OCI-LY1 (cell line): ENCODE data around the gene BTBD2.

Source experiments
- H2AFZ ChIP-seq: fragments of 200-600 bp; sonication (generic), shearing (Covaris generic); 2 replicates; pipeline ENCODE4 v1.6.0; 2014; ENCODE audit warnings: antibody characterized with exemption, mild to moderate bottlenecking, low read length
- H3F3A ChIP-seq: fragments of 200-600 bp; sonication (generic), shearing (Covaris generic); 2 replicates; pipeline ENCODE4 v1.6.0; 2014; ENCODE audit warnings: mild to moderate bottlenecking, antibody characterized with exemption, low read length, moderate library complexity; ENCODE audit not compliant: insufficient read depth
- H3K27ac ChIP-seq: fragments of 200-600 bp; sonication (generic); 2 replicates; pipeline ENCODE4 v1.5.1; 2014; ENCODE audit warnings: low read length, mixed run types, mild to moderate bottlenecking, low read depth; ENCODE audit not compliant: poor library complexity, severe bottlenecking
- H3K27me3 ChIP-seq: fragments of 200-600 bp; sonication (generic); 2 replicates; pipeline ENCODE4 v1.6.0; 2014; ENCODE audit warnings: antibody characterized with exemption, mild to moderate bottlenecking, low read length, moderate library complexity; ENCODE audit not compliant: insufficient read depth
- H3K36me3 ChIP-seq: fragments of 200-600 bp; sonication (generic); 2 replicates; pipeline ENCODE4 v1.6.1; 2014; ENCODE audit warnings: mild to moderate bottlenecking, antibody characterized with exemption, low read length, moderate library complexity, mixed read lengths; ENCODE audit not compliant: insufficient read depth
- H3K4me1 ChIP-seq: fragments of 200-600 bp; sonication (generic); 2 replicates; pipeline ENCODE4 v1.5.1; 2014; ENCODE audit warnings: mild to moderate bottlenecking, low read length, moderate library complexity; ENCODE audit not compliant: insufficient read depth, severe bottlenecking
- H3K4me2 ChIP-seq: fragments of 200-600 bp; sonication (generic), shearing (Covaris generic); 2 replicates; pipeline ENCODE4 v1.6.1; 2014; ENCODE audit warnings: low read length
- H3K4me3 ChIP-seq: fragments of 200-600 bp; sonication (generic); 2 replicates; pipeline ENCODE4 v1.5.1; 2014; ENCODE audit warnings: low read length, low read depth, mild to moderate bottlenecking, mixed read lengths; ENCODE audit not compliant: poor library complexity, severe bottlenecking
- H3K79me2 ChIP-seq: fragments of 200-600 bp; shearing (Covaris generic); 2 replicates; pipeline ENCODE4 v1.6.1; 2016; ENCODE audit warnings: mixed run types, low read length, mixed read lengths; ENCODE audit not compliant: insufficient read depth
- H3K9ac ChIP-seq: fragments of 200-600 bp; sonication (generic), shearing (Covaris generic); 2 replicates; pipeline ENCODE4 v1.6.1; 2014; ENCODE audit warnings: mild to moderate bottlenecking, low read length, mixed read lengths
- H3K9me2 ChIP-seq: fragments of 200-600 bp; sonication (generic), shearing (Covaris generic); 2 replicates; pipeline ENCODE4 v1.6.1; 2014; ENCODE audit warnings: low read depth, mild to moderate bottlenecking, low read length, mixed read lengths
- H3K9me3 ChIP-seq: fragments of 200-600 bp; shearing (Covaris generic); 2 replicates; pipeline ENCODE4 v1.6.1; 2014; ENCODE audit warnings: low read length, mixed read lengths
- H4K20me1 ChIP-seq: fragments of 200-600 bp; sonication (generic), shearing (Covaris generic); 2 replicates; pipeline ENCODE4 v1.6.0; 2016; ENCODE audit warnings: mild to moderate bottlenecking, low read length; ENCODE audit not compliant: insufficient read depth
- EZH2 ChIP-seq: fragments of 200-600 bp; sonication (generic), shearing (Covaris generic); IDR thresholded peaks from 2 replicates; pipeline ENCODE4 v1.8.0; 2017; ENCODE audit warnings: borderline replicate concordance, mixed run types, mild to moderate bottlenecking, antibody characterized with exemption, low read length, moderate library complexity, mixed read lengths
- TF ChIP-seq, protein P1 (sequence below): fragments of 200-600 bp; sonication (generic), shearing (Covaris generic); IDR thresholded peaks from 2 replicates; pipeline ENCODE4 v1.5.1; 2017; ENCODE audit warnings: mild to moderate bottlenecking, antibody characterized with exemption, low read length, moderate library complexity, mixed read lengths

Gene BTBD2

DNA sequence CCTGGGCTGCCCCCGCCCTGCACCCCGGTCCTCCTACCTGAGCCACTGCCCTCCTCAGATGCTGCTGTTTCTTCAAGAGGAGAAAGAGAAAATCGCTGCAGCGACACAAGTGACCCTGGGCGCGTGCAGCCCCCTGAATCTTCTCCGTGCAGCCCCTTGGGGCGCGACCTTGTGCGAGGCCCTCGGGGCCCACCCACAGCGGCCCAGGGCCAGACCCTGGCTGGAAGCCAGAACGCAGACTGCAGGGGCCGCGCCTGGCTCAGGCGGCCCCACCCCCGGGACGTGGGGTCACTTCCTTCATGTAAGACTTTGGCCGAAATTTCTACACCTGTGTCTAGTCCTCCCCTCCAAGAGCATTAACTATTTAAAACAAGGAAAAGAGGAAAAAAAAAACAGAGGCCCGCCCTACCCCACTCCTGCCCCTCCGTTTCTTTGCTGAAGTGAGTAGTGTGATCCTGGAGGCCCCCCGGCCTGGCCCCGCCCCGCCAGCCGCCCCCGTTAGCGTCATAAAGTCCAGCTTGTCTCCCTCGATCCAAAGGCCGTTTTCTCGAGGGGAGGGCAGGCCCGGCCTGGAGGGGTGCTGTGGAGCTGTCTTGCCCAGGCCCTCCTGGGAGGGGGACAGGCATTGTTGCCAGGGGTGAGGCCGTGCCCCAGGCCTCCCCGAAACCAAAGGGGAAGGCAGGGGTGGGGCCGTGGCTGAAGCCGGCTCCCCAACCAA lies 35.3 kb downstream of the BTBD2 start:
- no peaks in the 10 kb centered on the region for H3K27me3 ChIP-seq
- no peak overlapping the region for H3K4me2 ChIP-seq
- no peak overlapping the region for H3K27ac ChIP-seq
- H4K20me1 ChIP-seq, result no peaks in the 10 kb centered on the region
- H3K9me2 ChIP-seq, result no peaks in the 10 kb centered on the region
- H3K9me3 ChIP-seq, result no peaks in the 10 kb centered on the region
- no peaks in the 10 kb centered on the region for H3F3A ChIP-seq
- no peak overlapping the region for H2AFZ ChIP-seq
- H3K79me2 ChIP-seq, result no peaks in the 10 kb centered on the region
- peaks cover 62% of the 10 kb centered on the region for H3K36me3 ChIP-seq
- TF ChIP-seq, protein P1, sequence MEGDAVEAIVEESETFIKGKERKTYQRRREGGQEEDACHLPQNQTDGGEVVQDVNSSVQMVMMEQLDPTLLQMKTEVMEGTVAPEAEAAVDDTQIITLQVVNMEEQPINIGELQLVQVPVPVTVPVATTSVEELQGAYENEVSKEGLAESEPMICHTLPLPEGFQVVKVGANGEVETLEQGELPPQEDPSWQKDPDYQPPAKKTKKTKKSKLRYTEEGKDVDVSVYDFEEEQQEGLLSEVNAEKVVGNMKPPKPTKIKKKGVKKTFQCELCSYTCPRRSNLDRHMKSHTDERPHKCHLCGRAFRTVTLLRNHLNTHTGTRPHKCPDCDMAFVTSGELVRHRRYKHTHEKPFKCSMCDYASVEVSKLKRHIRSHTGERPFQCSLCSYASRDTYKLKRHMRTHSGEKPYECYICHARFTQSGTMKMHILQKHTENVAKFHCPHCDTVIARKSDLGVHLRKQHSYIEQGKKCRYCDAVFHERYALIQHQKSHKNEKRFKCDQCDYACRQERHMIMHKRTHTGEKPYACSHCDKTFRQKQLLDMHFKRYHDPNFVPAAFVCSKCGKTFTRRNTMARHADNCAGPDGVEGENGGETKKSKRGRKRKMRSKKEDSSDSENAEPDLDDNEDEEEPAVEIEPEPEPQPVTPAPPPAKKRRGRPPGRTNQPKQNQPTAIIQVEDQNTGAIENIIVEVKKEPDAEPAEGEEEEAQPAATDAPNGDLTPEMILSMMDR, result no peak
- TF ChIP-seq EZH2, result no peak
- H3K4me1 ChIP-seq, result peaks cover 11% of the 10 kb centered on the region
- H3K9ac ChIP-seq, result no peak overlapping the region
- no peak overlapping the region for H3K4me3 ChIP-seq

DNA sequence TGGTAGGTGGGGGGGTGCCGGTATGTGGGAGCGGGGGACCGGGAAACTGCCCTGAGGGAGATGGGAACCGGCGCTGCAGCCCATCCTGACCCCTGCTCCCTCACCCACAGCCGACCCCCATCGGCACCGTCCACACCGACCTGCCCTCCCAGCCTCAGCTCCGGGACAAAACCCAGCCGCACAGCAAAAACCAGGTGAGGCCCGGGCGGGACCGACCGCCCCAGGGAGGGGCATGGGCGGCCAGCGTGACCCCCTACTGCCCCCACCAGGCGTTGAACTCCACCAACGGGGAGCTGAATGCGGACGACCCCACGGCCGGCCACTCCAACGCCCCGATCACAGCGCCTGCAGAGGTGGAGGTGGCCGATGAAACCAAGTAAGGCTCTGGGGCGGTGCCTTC lies 35.9 kb downstream of the BTBD2 start:
- H3K9me2 ChIP-seq, result no peaks in the 10 kb centered on the region
- H3K36me3 ChIP-seq, result peaks cover 63% of the 10 kb centered on the region
- no peaks in the 10 kb centered on the region for H3F3A ChIP-seq
- no peaks in the 10 kb centered on the region for H4K20me1 ChIP-seq
- H3K79me2 ChIP-seq, result no peaks in the 10 kb centered on the region
- peaks cover 11% of the 10 kb centered on the region for H3K4me1 ChIP-seq
- H3K4me3 ChIP-seq, result no peak overlapping the region
- no peak overlapping the region for H3K9ac ChIP-seq
- H3K4me2 ChIP-seq, result no peak overlapping the region
- H3K27ac ChIP-seq, result no peak overlapping the region
- TF ChIP-seq EZH2, result no peak
- TF ChIP-seq, protein P1, result no peak
- H3K9me3 ChIP-seq, result no peaks in the 10 kb centered on the region
- H3K27me3 ChIP-seq, result no peaks in the 10 kb centered on the region
- no peak overlapping the region for H2AFZ ChIP-seq

DNA sequence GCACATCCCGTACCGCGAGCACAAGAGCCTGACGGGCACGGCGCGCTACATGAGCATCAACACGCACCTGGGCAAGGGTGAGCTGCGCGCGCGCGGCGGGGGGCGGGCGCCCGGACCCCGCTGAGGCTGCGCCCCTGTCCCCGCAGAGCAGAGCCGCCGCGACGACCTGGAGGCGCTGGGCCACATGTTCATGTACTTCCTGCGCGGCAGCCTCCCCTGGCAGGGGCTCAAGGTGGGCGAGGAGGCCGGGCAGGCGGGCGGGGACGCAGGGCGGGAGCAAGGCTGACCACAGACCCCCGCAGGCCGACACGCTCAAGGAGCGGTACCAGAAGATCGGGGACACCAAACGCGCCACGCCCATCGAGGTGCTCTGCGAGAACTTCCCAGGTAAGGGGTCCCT lies 36.5 kb downstream of the BTBD2 start:
- Histone ChIP-seq H3K79me2 (no peaks in the 10 kb centered on the region), H3K27me3 (no peaks in the 10 kb centered on the region), H3F3A (no peaks in the 10 kb centered on the region), H4K20me1 (no peaks in the 10 kb centered on the region), H3K4me3 (no peak overlapping the region), H3K9ac (no peak overlapping the region), H3K36me3 (peaks cover 61% of the 10 kb centered on the region), H3K4me1 (peaks cover 11% of the 10 kb centered on the region), H3K4me2 (no peak overlapping the region), H3K9me2 (no peaks in the 10 kb centered on the region), H2AFZ (no peak overlapping the region), H3K27ac (no peak overlapping the region), H3K9me3 (no peaks in the 10 kb centered on the region)
- TF ChIP-seq, protein P1, result no peak
- no peak for TF ChIP-seq EZH2
